HL-60 (cell line): Measurements from ENCODE around the gene ACTL6A.

Experiments
- GABPA ChIP-seq: IDR thresholded peaks from 2 replicates; pipeline ENCODE4 v1.6.1; 2012; ENCODE audit warnings: low read depth
- POLR2AphosphoS5 ChIP-seq: IDR thresholded peaks from 2 replicates; pipeline ENCODE4 v1.6.1; 2012; ENCODE audit warnings: low read depth
- SPI1 ChIP-seq: IDR thresholded peaks from 2 replicates; pipeline ENCODE4 v1.6.1; 2012; ENCODE audit warnings: low read depth, mild to moderate bottlenecking, borderline replicate concordance
- TF ChIP-seq, protein P1 (sequence below): IDR thresholded peaks from one replicate; pipeline ENCODE4 v1.5.1; 2011; ENCODE audit warnings: low read length, control low read depth, inconsistent platforms; ENCODE audit not compliant: insufficient read depth
- TF ChIP-seq, protein P2 (sequence below): IDR thresholded peaks from 2 replicates; pipeline ENCODE4 v1.6.1; 2012; ENCODE audit warnings: low read depth; ENCODE audit not compliant: insufficient replicate concordance

DNA sequence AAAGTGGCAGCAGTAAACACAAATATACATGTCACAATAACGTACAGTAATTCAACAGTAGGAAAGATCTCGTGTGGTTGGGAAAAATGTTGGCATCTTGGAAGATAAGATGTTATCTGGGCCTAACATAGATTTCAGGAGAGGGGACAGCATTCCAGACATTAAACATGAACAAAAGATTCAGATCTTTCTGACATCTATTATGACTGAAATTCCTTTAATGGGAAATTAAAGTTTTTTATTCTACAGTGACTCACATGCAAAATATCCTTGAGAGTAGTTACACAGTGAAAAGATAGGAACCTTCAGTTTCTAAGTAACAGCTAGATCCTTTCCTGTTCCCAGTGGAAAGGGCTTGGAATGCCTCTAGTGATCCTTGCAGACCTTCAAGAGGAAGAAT is 51.1 kb downstream of the ACTL6A start:
- TF ChIP-seq, protein P1, sequence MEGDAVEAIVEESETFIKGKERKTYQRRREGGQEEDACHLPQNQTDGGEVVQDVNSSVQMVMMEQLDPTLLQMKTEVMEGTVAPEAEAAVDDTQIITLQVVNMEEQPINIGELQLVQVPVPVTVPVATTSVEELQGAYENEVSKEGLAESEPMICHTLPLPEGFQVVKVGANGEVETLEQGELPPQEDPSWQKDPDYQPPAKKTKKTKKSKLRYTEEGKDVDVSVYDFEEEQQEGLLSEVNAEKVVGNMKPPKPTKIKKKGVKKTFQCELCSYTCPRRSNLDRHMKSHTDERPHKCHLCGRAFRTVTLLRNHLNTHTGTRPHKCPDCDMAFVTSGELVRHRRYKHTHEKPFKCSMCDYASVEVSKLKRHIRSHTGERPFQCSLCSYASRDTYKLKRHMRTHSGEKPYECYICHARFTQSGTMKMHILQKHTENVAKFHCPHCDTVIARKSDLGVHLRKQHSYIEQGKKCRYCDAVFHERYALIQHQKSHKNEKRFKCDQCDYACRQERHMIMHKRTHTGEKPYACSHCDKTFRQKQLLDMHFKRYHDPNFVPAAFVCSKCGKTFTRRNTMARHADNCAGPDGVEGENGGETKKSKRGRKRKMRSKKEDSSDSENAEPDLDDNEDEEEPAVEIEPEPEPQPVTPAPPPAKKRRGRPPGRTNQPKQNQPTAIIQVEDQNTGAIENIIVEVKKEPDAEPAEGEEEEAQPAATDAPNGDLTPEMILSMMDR: no peak
- TF ChIP-seq, protein P2, sequence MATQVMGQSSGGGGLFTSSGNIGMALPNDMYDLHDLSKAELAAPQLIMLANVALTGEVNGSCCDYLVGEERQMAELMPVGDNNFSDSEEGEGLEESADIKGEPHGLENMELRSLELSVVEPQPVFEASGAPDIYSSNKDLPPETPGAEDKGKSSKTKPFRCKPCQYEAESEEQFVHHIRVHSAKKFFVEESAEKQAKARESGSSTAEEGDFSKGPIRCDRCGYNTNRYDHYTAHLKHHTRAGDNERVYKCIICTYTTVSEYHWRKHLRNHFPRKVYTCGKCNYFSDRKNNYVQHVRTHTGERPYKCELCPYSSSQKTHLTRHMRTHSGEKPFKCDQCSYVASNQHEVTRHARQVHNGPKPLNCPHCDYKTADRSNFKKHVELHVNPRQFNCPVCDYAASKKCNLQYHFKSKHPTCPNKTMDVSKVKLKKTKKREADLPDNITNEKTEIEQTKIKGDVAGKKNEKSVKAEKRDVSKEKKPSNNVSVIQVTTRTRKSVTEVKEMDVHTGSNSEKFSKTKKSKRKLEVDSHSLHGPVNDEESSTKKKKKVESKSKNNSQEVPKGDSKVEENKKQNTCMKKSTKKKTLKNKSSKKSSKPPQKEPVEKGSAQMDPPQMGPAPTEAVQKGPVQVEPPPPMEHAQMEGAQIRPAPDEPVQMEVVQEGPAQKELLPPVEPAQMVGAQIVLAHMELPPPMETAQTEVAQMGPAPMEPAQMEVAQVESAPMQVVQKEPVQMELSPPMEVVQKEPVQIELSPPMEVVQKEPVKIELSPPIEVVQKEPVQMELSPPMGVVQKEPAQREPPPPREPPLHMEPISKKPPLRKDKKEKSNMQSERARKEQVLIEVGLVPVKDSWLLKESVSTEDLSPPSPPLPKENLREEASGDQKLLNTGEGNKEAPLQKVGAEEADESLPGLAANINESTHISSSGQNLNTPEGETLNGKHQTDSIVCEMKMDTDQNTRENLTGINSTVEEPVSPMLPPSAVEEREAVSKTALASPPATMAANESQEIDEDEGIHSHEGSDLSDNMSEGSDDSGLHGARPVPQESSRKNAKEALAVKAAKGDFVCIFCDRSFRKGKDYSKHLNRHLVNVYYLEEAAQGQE: no peak
- TF ChIP-seq POLR2AphosphoS5: no peak
- no peak for TF ChIP-seq SPI1
- no peak for TF ChIP-seq GABPA
